ENCODE results near the gene CANX. TPM values are rescaled to one million over a fixed set of nuclear protein-coding genes. Genes with fewer than 3 reads are reported as not detected.

CANX gene
- total and polyA plus RNA-seq, 2 donors (not counting 3 experiments of a cell fraction or from before 2014, with no cell fraction given): 193 to 986 TPM

GRCh38 chr5:179779826-179780225 lies 81.1 kb downstream of the CANX start:
- Histone ChIP-seq H3K4me2 (ENCODE audit: insufficient read depth, low read length) (no peak overlapping the region), H3K36me3 (ENCODE audit: control insufficient read depth in 2 of 2, extremely low read depth in 1 of 2, insufficient read depth in 2 of 2, low read length in 2 of 2) (peaks cover 3 to 12% of the 10 kb centered on the region in 2 experiments), H3K9me3 (replicated peaks; ENCODE audit: control insufficient read depth, insufficient read depth, low read length) (no peaks in the 10 kb centered on the region), H3K9ac (replicated peaks; ENCODE audit: extremely low read depth, insufficient read depth, low read length) (no peak overlapping the region), H2AFZ (ENCODE audit: low read depth, low read length) (no peak overlapping the region), H4K20me1 (replicated peaks; ENCODE audit: control insufficient read depth, extremely low read depth, insufficient read depth, low read length) (no peaks in the 10 kb centered on the region), H3K9me1 (replicated peaks; ENCODE audit: control insufficient read depth, extremely low read depth, insufficient read depth, low read length) (no peaks in the 10 kb centered on the region), H3K4me3 (replicated peaks in 1 of 3; ENCODE audit: insufficient read depth in 1 of 3, low read depth in 1 of 3, low read length in 3 of 3) (no peak overlapping the region), H3K27me3 (ENCODE audit: control insufficient read depth in 2 of 2, insufficient read depth in 2 of 2, low read length in 2 of 2) (no peaks in the 10 kb centered on the region), H3K79me2 (ENCODE audit: control insufficient read depth, insufficient read depth, low read length) (no peaks in the 10 kb centered on the region), H3K27ac (ENCODE audit: insufficient read depth, low read depth, low read length) (no peak overlapping the region), H3K4me1 (ENCODE audit: control insufficient read depth, extremely low read depth, insufficient read depth, low read length) (peaks cover 14% of the 10 kb centered on the region)
- DNase-seq (ENCODE audit: low read depth, low spot score): no peak
- BruUV-seq (replicated peaks): no TSS peak
- CTCF ChIA-PET: interaction anchor here (0.8 to 1.4 kb wide), 2 partner anchors 9 to 17 kb away, joined by 3 to 6 read pairs; no protein-coding TSS in a partner anchor
- intact Hi-C loops (cut with micrococcal nuclease) (no loop called here), dilution Hi-C loops (cut with MboI; ENCODE audit: extremely low pct_ligation_motif_present, low sequenced_read_pairs) (no loop called here)
- POLR2A ChIA-PET: interaction anchor here (0.6 to 1.2 kb wide), 3 partner anchors 16 to 210 kb away, joined by 3 to 5 read pairs (median 3); partner anchors contain the start of gene HNRNPH1
- TF ChIP-seq, protein P1, sequence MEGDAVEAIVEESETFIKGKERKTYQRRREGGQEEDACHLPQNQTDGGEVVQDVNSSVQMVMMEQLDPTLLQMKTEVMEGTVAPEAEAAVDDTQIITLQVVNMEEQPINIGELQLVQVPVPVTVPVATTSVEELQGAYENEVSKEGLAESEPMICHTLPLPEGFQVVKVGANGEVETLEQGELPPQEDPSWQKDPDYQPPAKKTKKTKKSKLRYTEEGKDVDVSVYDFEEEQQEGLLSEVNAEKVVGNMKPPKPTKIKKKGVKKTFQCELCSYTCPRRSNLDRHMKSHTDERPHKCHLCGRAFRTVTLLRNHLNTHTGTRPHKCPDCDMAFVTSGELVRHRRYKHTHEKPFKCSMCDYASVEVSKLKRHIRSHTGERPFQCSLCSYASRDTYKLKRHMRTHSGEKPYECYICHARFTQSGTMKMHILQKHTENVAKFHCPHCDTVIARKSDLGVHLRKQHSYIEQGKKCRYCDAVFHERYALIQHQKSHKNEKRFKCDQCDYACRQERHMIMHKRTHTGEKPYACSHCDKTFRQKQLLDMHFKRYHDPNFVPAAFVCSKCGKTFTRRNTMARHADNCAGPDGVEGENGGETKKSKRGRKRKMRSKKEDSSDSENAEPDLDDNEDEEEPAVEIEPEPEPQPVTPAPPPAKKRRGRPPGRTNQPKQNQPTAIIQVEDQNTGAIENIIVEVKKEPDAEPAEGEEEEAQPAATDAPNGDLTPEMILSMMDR (IDR thresholded peaks at IDR 0.05; ENCODE audit: extremely low read depth in 1 of 2, insufficient read depth in 1 of 2, low read depth in 1 of 2, low read length in 2 of 2): no peak
- TF ChIP-seq EZH2 (IDR thresholded peaks at IDR 0.05; ENCODE audit: borderline replicate concordance, low read depth, low read length, severe bottlenecking) (no peak), POLR2AphosphoS5 (IDR thresholded peaks at IDR 0.05; ENCODE audit: insufficient read depth, low read depth, low read length) (no peak), POLR2A (IDR thresholded peaks at IDR 0.05; ENCODE audit: low read depth, low read length) (no peak), FOS (IDR thresholded peaks at IDR 0.05; ENCODE audit: borderline replicate concordance, insufficient read depth, low read length) (no peak), MYC (IDR thresholded peaks at IDR 0.05; ENCODE audit: low read depth, low read length) (no peak), GATA2 (IDR thresholded peaks at IDR 0.05; ENCODE audit: insufficient read depth, insufficient read length, low read depth, low read length) (no peak), JUN (IDR thresholded peaks at IDR 0.05; ENCODE audit: borderline replicate concordance, insufficient read depth, insufficient read length, low read depth) (no peak), MAX (IDR thresholded peaks at IDR 0.05; ENCODE audit: insufficient read depth, insufficient read length) (no peak)
- FAIRE-seq: no peak

Data from endothelial cell of umbilical vein (primary cell).